H9 (cell line): ENCODE data around the gene FBN3. TPM values are rescaled to one million over a fixed set of nuclear protein-coding genes. Genes with fewer than 3 reads are reported as not detected.

ENCODE experiments used
- DNase-seq: peaks from one replicate; pipeline ENCODE4 v3.0.0-alpha.2; 2017
- H2AFZ ChIP-seq: one replicate; pipeline ENCODE4 v1.6.1; 2013; ENCODE audit warnings: mild to moderate bottlenecking, low read length, control low read depth, moderate library complexity
- H2AK5ac ChIP-seq: 2 replicates; pipeline ENCODE4 v1.6.1; 2013; ENCODE audit warnings: low read length, control low read depth, mixed read lengths; ENCODE audit not compliant: insufficient read length
- H2BK120ac ChIP-seq: one replicate; pipeline ENCODE4 v1.6.1; 2013; ENCODE audit warnings: low read depth, mild to moderate bottlenecking, low read length, control low read depth, inconsistent platforms; ENCODE audit not compliant: poor library complexity, severe bottlenecking
- H2BK12ac ChIP-seq: 2 replicates; pipeline ENCODE4 v1.6.1; 2013; ENCODE audit warnings: low read length, control low read depth, mixed read lengths, low read depth; ENCODE audit not compliant: insufficient read length
- H2BK15ac ChIP-seq: 2 replicates; pipeline ENCODE4 v1.6.1; 2013; ENCODE audit warnings: low read depth, low read length, control low read depth
- H2BK20ac ChIP-seq: one replicate; pipeline ENCODE4 v1.6.1; 2013; ENCODE audit warnings: low read depth, mild to moderate bottlenecking, low read length, control low read depth, inconsistent platforms; ENCODE audit not compliant: poor library complexity, severe bottlenecking
- H2BK5ac ChIP-seq: 2 replicates; pipeline ENCODE4 v1.6.1; 2013; ENCODE audit warnings: low read length, control low read depth, mixed read lengths; ENCODE audit not compliant: insufficient read length
- H3K14ac ChIP-seq: 2 replicates; pipeline ENCODE4 v1.6.1; 2013; ENCODE audit warnings: low read length, control low read depth; ENCODE audit not compliant: insufficient read depth
- H3K18ac ChIP-seq: 2 replicates; pipeline ENCODE4 v1.6.1; 2013; ENCODE audit warnings: low read depth, mild to moderate bottlenecking, mixed read lengths, low read length, control low read depth; ENCODE audit not compliant: insufficient read length
- H3K23ac ChIP-seq: 2 replicates; pipeline ENCODE4 v1.6.1; 2013; ENCODE audit warnings: low read length, control low read depth, mixed read lengths, low read depth; ENCODE audit not compliant: insufficient read length
- H3K23me2 ChIP-seq: 2 replicates; pipeline ENCODE4 v1.6.1; 2013; ENCODE audit warnings: low read depth, mild to moderate bottlenecking, mixed read lengths, low read length, control low read depth; ENCODE audit not compliant: insufficient read length, poor library complexity, severe bottlenecking
- H3K27ac ChIP-seq: 2 replicates; pipeline ENCODE4 v1.5.1; 2013; ENCODE audit warnings: low read length, control low read depth, mixed read lengths, low read depth; ENCODE audit not compliant: insufficient read length
- H3K27me3 ChIP-seq: 2 replicates; pipeline ENCODE4 v1.6.1; 2013; ENCODE audit warnings: low read length, control low read depth, inconsistent platforms; ENCODE audit not compliant: insufficient read depth
- H3K4ac ChIP-seq: 2 replicates; pipeline ENCODE4 v1.6.1; 2013; ENCODE audit warnings: low read depth, mild to moderate bottlenecking, control low read depth, inconsistent platforms, low read length, moderate library complexity
- H3K4me1 ChIP-seq: 2 replicates; pipeline ENCODE4 v1.6.1; 2013; ENCODE audit warnings: low read length, control low read depth, inconsistent platforms; ENCODE audit not compliant: insufficient read depth
- H3K4me2 ChIP-seq: 2 replicates; pipeline ENCODE4 v1.6.1; 2013; ENCODE audit warnings: low read length, control low read depth, mixed read lengths; ENCODE audit not compliant: insufficient read length, insufficient read depth
- H3K56ac ChIP-seq: 2 replicates; pipeline ENCODE4 v1.6.1; 2013; ENCODE audit warnings: low read depth, mild to moderate bottlenecking, mixed read lengths, low read length, control low read depth; ENCODE audit not compliant: insufficient read length
- H3K79me1 ChIP-seq: 2 replicates; pipeline ENCODE4 v1.6.1; 2013; ENCODE audit warnings: low read depth, mild to moderate bottlenecking, moderate library complexity, low read length, control low read depth, inconsistent platforms; ENCODE audit not compliant: insufficient read depth, poor library complexity, severe bottlenecking
- H3K79me2 ChIP-seq: 2 replicates; pipeline ENCODE4 v1.6.1; 2013; ENCODE audit warnings: low read length, control low read depth, inconsistent platforms; ENCODE audit not compliant: insufficient read depth
- H3K9ac ChIP-seq: 2 replicates; pipeline ENCODE4 v1.6.1; 2013; ENCODE audit warnings: low read length, control low read depth, mixed read lengths; ENCODE audit not compliant: insufficient read length; ENCODE audit errors: extremely low read depth
- H3K9me3 ChIP-seq: one replicate; pipeline ENCODE4 v1.6.1; 2013; ENCODE audit warnings: low read depth, low read length, inconsistent platforms; ENCODE audit not compliant: control insufficient read depth
- H3T11ph ChIP-seq: one replicate; pipeline ENCODE4 v1.6.1; 2013; ENCODE audit warnings: mild to moderate bottlenecking, low read length, control low read depth, inconsistent platforms
- H4K20me1 ChIP-seq: one replicate; pipeline ENCODE4 v1.6.1; 2013; ENCODE audit not compliant: control insufficient read depth, insufficient read length, insufficient read depth
- H4K5ac ChIP-seq: 2 replicates; pipeline ENCODE4 v1.6.1; 2013; ENCODE audit warnings: low read depth, mild to moderate bottlenecking, mixed read lengths, low read length, control low read depth; ENCODE audit not compliant: insufficient read length
- H4K8ac ChIP-seq: replicated peaks from 2 replicates; pipeline ENCODE4 v1.6.1; 2013; ENCODE audit warnings: low read length, control low read depth, mixed read lengths, low read depth; ENCODE audit not compliant: insufficient read length
- H4K91ac ChIP-seq: 2 replicates; pipeline ENCODE4 v1.6.1; 2013; ENCODE audit warnings: low read depth, mild to moderate bottlenecking, moderate library complexity, mixed read lengths, low read length, control low read depth; ENCODE audit not compliant: insufficient read length
- H3K27ac Mint-ChIP-seq, 3 experiments: 2 replicates in 2 of 3; 3 replicates in 1 of 3; pipeline ENCODE4 v1.8.0; 2020 to 2021; ENCODE audit warnings: mixed read lengths in 3 of 3, mild to moderate bottlenecking in 1 of 3, moderate library complexity in 1 of 3
- H3K27me3 Mint-ChIP-seq: 2 replicates; pipeline ENCODE4 v1.8.0; 2021; ENCODE audit warnings: low read depth, mild to moderate bottlenecking, moderate library complexity, mixed read lengths
- H3K36me3 Mint-ChIP-seq, 3 experiments: 2 replicates in 2 of 3; 3 replicates in 1 of 3; pipeline ENCODE4 v1.8.0; 2020 to 2021; ENCODE audit warnings: low read depth in 3 of 3, mixed read lengths in 3 of 3; ENCODE audit not compliant: insufficient read depth in 1 of 3
- H3K4me1 Mint-ChIP-seq, 2 experiments: 2 replicates each; pipeline ENCODE4 v1.8.0; 2020; ENCODE audit warnings: mixed read lengths in 2 of 2
- H3K4me3 Mint-ChIP-seq, 2 experiments: 2 replicates in 1 of 2; 3 replicates in 1 of 2; pipeline ENCODE4 v1.8.0; 2020 to 2021; ENCODE audit warnings: mild to moderate bottlenecking in 2 of 2, mixed read lengths in 2 of 2, moderate library complexity in 1 of 2
- H3K9me3 Mint-ChIP-seq, 2 experiments: 2 replicates in 1 of 2; 3 replicates in 1 of 2; pipeline ENCODE4 v1.8.0; 2020; ENCODE audit warnings: mild to moderate bottlenecking in 2 of 2, mixed read lengths in 2 of 2, moderate library complexity in 1 of 2
- CTCF ChIP-seq: fragments of 200-600 bp; sonication (generic); conservative IDR thresholded peaks from 3 replicates; pipeline ENCODE4 v1.8.0; 2021; ENCODE audit warnings: antibody characterized with exemption, mild to moderate bottlenecking
- WGBS: extraction: QIAGEN DNeasy Blood & Tissue Kit; methylation state at CpG from one replicate; pipeline ENCODE4 v1.1.7; 2013; ENCODE audit warnings: missing lambda C conversion rate, low lambda C conversion rate, mixed read lengths; ENCODE audit not compliant: insufficient read length; ENCODE audit errors: extremely low coverage; 5-methylcytosine and 5-hydroxymethylcytosine counted together
- total RNA-seq: library from RNA; stranded (reverse); gene quantifications from 2 replicates; pipeline ENCODE4 v1.2.1, GENCODE V29; 2021

Gene FBN3
- total RNA-seq, 1 experiment from 2014 or later = 31.0 TPM

GRCh38 chr19:8142513-8142900, 6.9 kb downstream of the FBN3 start:
- H3K79me2 ChIP-seq = no peaks in the 10 kb centered on the region
- no peak overlapping the region for H3K18ac ChIP-seq
- Mint-ChIP-seq H3K27me3 (no peaks in the 10 kb centered on the region; the same call in 1 of the 2 replicates), H3K36me3 (peaks cover 15 to 41% (median 28%) of the 10 kb centered on the region in 3 experiments; a peak in 6 of 7 replicates), H3K4me3 (no peak overlapping the region), H3K9me3 (no peaks in the 10 kb centered on the region), H3K27ac (peak overlapping the region in 2 of 3 experiments; percentile 34 to 74; a peak in 4 of 7 replicates), H3K4me1 (peaks cover 10 to 22% of the 10 kb centered on the region in 2 experiments)
- H3K4ac ChIP-seq = no peak overlapping the region
- H3K27ac ChIP-seq = no peak overlapping the region
- no peaks in the 10 kb centered on the region for H4K20me1 ChIP-seq
- DNase-seq = no peak
- no peaks in the 10 kb centered on the region for H3K79me1 ChIP-seq
- H3K9me3 ChIP-seq = no peaks in the 10 kb centered on the region
- no peak overlapping the region for H3K4me2 ChIP-seq
- H2BK120ac ChIP-seq = no peak overlapping the region
- no CpG with 5 or more reads among the region's 6 CpGs for WGBS
- no peak overlapping the region for H3K23ac ChIP-seq
- H3K4me1 ChIP-seq = no peaks in the 10 kb centered on the region
- no peak overlapping the region for H2BK12ac ChIP-seq
- H3K23me2 ChIP-seq = peaks cover 6% of the 10 kb centered on the region
- no peak overlapping the region for H4K91ac ChIP-seq
- H2BK15ac ChIP-seq = no peak overlapping the region
- no peak overlapping the region for H2AFZ ChIP-seq
- no peak overlapping the region for H2BK20ac ChIP-seq
- no peak overlapping the region for H3T11ph ChIP-seq
- H3K14ac ChIP-seq = no peak overlapping the region
- H2BK5ac ChIP-seq = no peak overlapping the region
- no peak overlapping the region for H4K5ac ChIP-seq
- H4K8ac ChIP-seq = no peak overlapping the region
- H3K56ac ChIP-seq = no peak overlapping the region
- H3K27me3 ChIP-seq = no peaks in the 10 kb centered on the region
- no peak for TF ChIP-seq CTCF
- H2AK5ac ChIP-seq = no peak overlapping the region
- no peak overlapping the region for H3K9ac ChIP-seq
